AG04450 (cell line): ENCODE measurements around the gene ASPSCR1. TPM values are rescaled to one million over a fixed set of nuclear protein-coding genes. Genes with fewer than 3 reads are reported as not detected.

Experiments
- CTCF ChIA-PET: fragments of 300-600, 350-600 bp; formaldehyde crosslinking; extraction: SDS; loops from one replicate; lab custom pipeline; 2022; ENCODE audit warnings: antibody characterized with exemption, inconsistent platforms; lab: Charles Lee
- POLR2A ChIA-PET: fragments of 350-600 bp; formaldehyde crosslinking; extraction: SDS; loops from one replicate; lab custom pipeline; 2021; ENCODE audit warnings: antibody characterized with exemption, inconsistent platforms; lab: Yijun Ruan, JAX
- DNase-seq: peaks from one replicate; pipeline ENCODE4 v3.0.0-alpha.2; 2011; ENCODE audit warnings: low read depth, low spot score
- H3K27ac ChIP-seq: one replicate; pipeline ENCODE4 v1.5.1; 2012; ENCODE audit warnings: low read depth, low read length, control low read depth
- H3K27me3 ChIP-seq: one replicate; pipeline ENCODE4 v1.6.0; 2012; ENCODE audit warnings: low read length; ENCODE audit not compliant: control insufficient read depth, insufficient read depth
- H3K4me3 ChIP-seq: 2 replicates; pipeline ENCODE4 v1.5.1; 2011; ENCODE audit warnings: mild to moderate bottlenecking, low read depth, low read length, control low read depth
- H3K9me3 ChIP-seq: 2 replicates; pipeline ENCODE4 v1.5.1; 2012; ENCODE audit warnings: low read length; ENCODE audit not compliant: control insufficient read depth, insufficient read depth
- polyA plus RNA-seq: library from polyadenylated mRNA; depleted of rRNA; stranded (reverse); fragments of >200 nt; gene quantifications from 2 replicates; pipeline ENCODE4 v1.2.3, GENCODE V29; 2011
- TF ChIP-seq, protein P1 (sequence below): IDR thresholded peaks from 2 replicates; pipeline ENCODE4 v1.5.1; 2011; ENCODE audit warnings: low read depth, low read length, control low read depth, inconsistent platforms

ASPSCR1 gene
- polyA plus RNA-seq, 1 experiment: 7.1 TPM

DNA sequence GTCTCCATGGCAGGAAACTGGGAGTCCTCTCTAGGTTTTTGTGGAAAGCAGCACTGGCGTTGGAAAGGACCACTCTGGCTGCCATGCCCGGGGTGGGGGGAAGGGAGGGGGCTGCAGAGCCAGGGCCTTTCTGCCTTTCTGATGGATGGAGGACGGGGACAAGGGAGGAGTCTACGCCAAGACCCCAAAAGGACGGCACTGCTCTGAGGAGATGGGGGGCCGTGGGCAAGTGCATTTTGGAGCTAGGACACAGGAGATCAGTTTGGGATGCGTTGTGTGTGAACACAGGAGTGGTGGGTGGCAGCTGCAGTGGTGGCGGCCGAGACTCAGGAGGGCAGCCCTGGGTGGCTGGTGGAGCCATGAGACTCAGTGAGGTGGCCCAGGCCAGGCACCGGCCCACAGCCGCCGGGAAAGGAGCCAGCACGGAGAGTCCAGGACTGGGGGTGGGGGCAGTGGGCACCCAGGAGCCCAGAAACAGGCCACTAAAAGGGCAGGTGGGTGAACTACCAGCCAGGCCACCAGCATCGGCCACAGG, 43.2 kb downstream of the ASPSCR1 start:
- TF ChIP-seq, protein P1, sequence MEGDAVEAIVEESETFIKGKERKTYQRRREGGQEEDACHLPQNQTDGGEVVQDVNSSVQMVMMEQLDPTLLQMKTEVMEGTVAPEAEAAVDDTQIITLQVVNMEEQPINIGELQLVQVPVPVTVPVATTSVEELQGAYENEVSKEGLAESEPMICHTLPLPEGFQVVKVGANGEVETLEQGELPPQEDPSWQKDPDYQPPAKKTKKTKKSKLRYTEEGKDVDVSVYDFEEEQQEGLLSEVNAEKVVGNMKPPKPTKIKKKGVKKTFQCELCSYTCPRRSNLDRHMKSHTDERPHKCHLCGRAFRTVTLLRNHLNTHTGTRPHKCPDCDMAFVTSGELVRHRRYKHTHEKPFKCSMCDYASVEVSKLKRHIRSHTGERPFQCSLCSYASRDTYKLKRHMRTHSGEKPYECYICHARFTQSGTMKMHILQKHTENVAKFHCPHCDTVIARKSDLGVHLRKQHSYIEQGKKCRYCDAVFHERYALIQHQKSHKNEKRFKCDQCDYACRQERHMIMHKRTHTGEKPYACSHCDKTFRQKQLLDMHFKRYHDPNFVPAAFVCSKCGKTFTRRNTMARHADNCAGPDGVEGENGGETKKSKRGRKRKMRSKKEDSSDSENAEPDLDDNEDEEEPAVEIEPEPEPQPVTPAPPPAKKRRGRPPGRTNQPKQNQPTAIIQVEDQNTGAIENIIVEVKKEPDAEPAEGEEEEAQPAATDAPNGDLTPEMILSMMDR: no peak
- ChIA-PET POLR2A (interaction anchor here (0.6 kb wide), 1 partner anchor 84 kb away, joined by 5 read pairs; no protein-coding TSS in a partner anchor), CTCF (interaction anchor here (0.5 to 4.5 kb wide), 12 partner anchors 10 to 202 kb away, joined by 3 to 34 read pairs (median 4); partner anchors contain the start of genes DCXR and NOTUM)
- Histone ChIP-seq H3K27ac (no peak overlapping the region), H3K9me3 (no peaks in the 10 kb centered on the region; the same call in 1 of the 2 replicates), H3K27me3 (no peaks in the 10 kb centered on the region), H3K4me3 (no peak overlapping the region)
- DNase-seq: no peak

DNA sequence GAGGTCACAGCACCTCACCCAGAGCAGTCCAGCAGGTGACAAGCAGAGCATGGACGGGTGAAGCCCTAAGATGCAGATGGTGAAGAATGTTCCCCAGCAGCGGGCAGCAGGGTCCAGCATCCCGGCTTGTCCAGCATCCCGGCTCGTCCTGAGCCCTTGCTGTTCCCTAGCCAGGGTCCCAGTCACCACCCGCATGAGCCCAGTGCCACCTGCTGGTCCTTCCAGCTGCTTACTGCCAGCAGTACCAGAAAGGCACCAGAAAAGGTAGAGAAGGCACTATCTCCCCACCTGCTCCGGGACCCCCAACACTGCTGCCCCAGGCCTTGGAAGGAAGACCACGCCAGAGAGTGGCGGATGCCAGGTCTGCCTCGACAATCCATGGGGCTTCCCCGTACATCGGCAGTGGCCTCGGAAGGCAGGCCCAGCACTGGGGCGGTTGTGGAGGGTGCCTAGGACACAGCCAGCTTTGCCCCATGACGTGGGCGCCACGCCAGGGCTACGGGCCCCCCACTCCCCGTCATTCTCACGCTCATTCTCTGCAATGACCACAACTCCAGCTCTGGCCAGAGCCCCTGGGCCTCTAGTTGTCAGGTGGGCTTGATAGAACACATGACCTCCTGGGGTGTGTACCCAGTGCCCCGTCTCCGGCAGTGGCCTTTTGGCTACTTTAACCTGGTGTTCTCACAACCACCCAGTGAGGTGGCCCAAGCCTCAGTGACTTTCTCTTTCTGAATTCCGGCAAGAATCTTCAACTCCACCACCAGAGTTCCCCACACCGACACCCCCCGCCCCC, 43.9 kb downstream of the ASPSCR1 start:
- DNase-seq: peak; percentile 53
- CTCF ChIA-PET: interaction anchor here (0.6 to 4.5 kb wide), 6 partner anchors 16 to 93 kb away, joined by 3 to 34 read pairs (median 6); partner anchors contain the start of genes DCXR and NOTUM
- TF ChIP-seq, protein P1: peak; percentile 72
- peak overlapping the region; percentile 80 for H3K4me3 ChIP-seq
- H3K9me3 ChIP-seq: no peaks in the 10 kb centered on the region; the same call in 1 of the 2 replicates
- POLR2A ChIA-PET: interaction anchor here (0.6 to 1.8 kb wide), 2 partner anchors 16 to 85 kb away, joined by 5 to 10 read pairs; partner anchors contain the start of gene DCXR
- H3K27me3 ChIP-seq: no peaks in the 10 kb centered on the region
- no peak overlapping the region for H3K27ac ChIP-seq

DNA sequence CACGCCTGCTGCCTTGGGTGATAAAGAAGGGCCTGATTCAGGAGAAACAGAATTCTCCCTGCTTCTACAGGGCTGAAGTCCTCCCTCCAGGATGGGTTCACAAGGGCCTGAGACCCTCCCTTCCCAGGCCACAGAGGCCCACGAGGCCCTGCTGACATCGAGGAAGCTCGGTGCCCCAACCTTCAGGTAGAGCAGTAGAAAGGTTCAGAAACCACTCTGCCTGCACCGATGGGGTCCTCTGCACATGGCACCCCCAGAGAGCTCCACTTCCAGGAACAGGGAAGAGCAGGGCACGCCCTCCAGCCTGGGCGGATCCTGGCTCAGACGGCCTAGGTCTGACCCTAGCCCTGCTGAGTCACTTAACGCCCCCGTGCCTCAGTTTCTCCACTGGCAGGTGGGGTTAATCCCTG, 44.5 kb downstream of the ASPSCR1 start:
- Histone ChIP-seq H3K27me3 (no peaks in the 10 kb centered on the region), H3K27ac (no peak overlapping the region), H3K4me3 (peak overlapping the region; percentile 80), H3K9me3 (no peaks in the 10 kb centered on the region; the same call in 1 of the 2 replicates)
- TF ChIP-seq, protein P1: no peak
- POLR2A ChIA-PET: interaction anchor here (0.9 to 1.9 kb wide), 3 partner anchors 16 to 76 kb away, joined by 3 to 10 read pairs (median 7); partner anchors contain the start of genes DCXR and FASN
- CTCF ChIA-PET: interaction anchor here (0.6 to 4.5 kb wide), 3 partner anchors 18 to 62 kb away, joined by 3 to 34 read pairs (median 6); no protein-coding TSS in a partner anchor
- DNase-seq: no peak

DNA sequence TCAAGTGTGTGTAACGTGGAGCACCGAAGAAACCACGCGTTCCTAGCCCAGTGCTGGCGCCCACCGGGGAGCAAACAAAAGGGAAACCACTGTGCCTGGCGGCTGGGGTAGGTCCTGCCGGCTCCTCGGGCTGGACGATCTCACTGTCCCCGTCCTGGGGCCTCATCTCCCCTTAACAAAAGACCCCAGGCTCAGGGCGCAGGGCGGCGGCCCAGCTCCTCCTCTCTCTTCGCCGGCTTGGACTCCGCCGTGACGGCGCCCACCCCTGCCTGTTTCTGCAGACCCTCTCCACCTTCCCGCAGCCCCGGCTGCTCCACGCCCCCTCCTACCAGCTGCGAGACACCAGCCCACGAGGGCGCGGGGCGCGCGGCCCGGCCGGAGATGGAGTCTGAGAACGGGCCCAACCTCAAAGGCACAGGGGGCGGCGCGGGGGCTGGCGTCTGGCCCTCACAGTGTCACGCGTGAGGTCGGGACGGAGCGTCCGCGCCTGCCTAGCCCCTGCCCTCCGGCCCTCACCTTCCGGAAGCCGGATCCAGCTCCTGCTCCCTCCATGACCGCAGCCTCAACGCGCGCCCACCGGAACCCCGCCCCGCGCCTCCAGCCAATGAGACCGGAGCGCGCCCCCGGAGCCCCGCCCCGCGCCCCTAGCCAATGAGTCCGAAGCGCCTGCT, 45.0 kb downstream of the ASPSCR1 start, which contains the start of gene CENPX:
CENPX (minus strand) TSS at position 569 of the 671 bp plus-strand sequence; CDS start at position 552, 17 bp downstream.
- Histone ChIP-seq H3K4me3 (peak within 1 kb of the TSS; percentile 80), H3K27ac (no peak within 1 kb of the TSS), H3K27me3 (no peaks in the 10 kb centered on the region), H3K9me3 (no peaks in the 10 kb centered on the region; the same call in 1 of the 2 replicates)
- ChIA-PET POLR2A (interaction anchor here (0.7 to 1.9 kb wide), 7 partner anchors 15 to 1154 kb away, joined by 3 to 10 read pairs (median 4); partner anchors contain the start of genes DCXR and FASN), CTCF (interaction anchor here (0.6 to 4.5 kb wide), 5 partner anchors 15 to 200 kb away, joined by 3 to 34 read pairs (median 5); partner anchors contain the start of gene DCXR)
- no peak for DNase-seq
- TF ChIP-seq, protein P1: no peak
